Ishikawa (cell line): ENCODE data around the gene MGLL.

Source experiments
- CEBPB ChIP-seq: IDR thresholded peaks from 2 replicates; pipeline ENCODE4 v1.6.1; 2012
- CREB1 ChIP-seq: IDR thresholded peaks from 2 replicates; pipeline ENCODE4 v1.6.1; 2012; ENCODE audit warnings: low read depth
- EGR1 ChIP-seq: IDR thresholded peaks from 2 replicates; pipeline ENCODE4 v1.6.1; 2012
- EP300 ChIP-seq: IDR thresholded peaks from 2 replicates; pipeline ENCODE4 v1.6.1; 2012; ENCODE audit warnings: borderline replicate concordance
- FOXM1 ChIP-seq: IDR thresholded peaks from 2 replicates; pipeline ENCODE4 v1.6.1; 2012; ENCODE audit warnings: low read depth, borderline replicate concordance
- MAX ChIP-seq: IDR thresholded peaks from 2 replicates; pipeline ENCODE4 v1.6.1; 2012
- NFIC ChIP-seq: IDR thresholded peaks from 2 replicates; pipeline ENCODE4 v1.6.1; 2012
- RAD21 ChIP-seq: IDR thresholded peaks from 2 replicates; pipeline ENCODE4 v1.6.1; 2012; ENCODE audit warnings: low read depth
- REST ChIP-seq: IDR thresholded peaks from 2 replicates; pipeline ENCODE4 v1.6.1; 2012; ENCODE audit warnings: low read depth, mild to moderate bottlenecking
- TAF1 ChIP-seq: IDR thresholded peaks from 2 replicates; pipeline ENCODE4 v1.6.1; 2012; ENCODE audit warnings: low read depth, mild to moderate bottlenecking
- TCF12 ChIP-seq: IDR thresholded peaks from 2 replicates; pipeline ENCODE4 v1.6.1; 2012; ENCODE audit warnings: low read depth
- TEAD4 ChIP-seq: IDR thresholded peaks from 2 replicates; pipeline ENCODE4 v1.6.1; 2012
- USF1 ChIP-seq: IDR thresholded peaks from 2 replicates; pipeline ENCODE4 v1.6.1; 2012
- YY1 ChIP-seq: IDR thresholded peaks from 2 replicates; pipeline ENCODE4 v1.6.1; 2012; ENCODE audit warnings: low read depth
- ZBTB7A ChIP-seq: IDR thresholded peaks from 2 replicates; pipeline ENCODE4 v1.6.1; 2012; ENCODE audit warnings: low read depth

Gene MGLL

GRCh38 chr3:127660621-127661251, 161.6 kb downstream of the MGLL start:
- TF ChIP-seq ZBTB7A, result no peak

GRCh38 chr3:127658234-127658633, 164.1 kb downstream of the MGLL start:
- no peak for TF ChIP-seq TAF1
- no peak for TF ChIP-seq ZBTB7A

GRCh38 chr3:127656906-127657305, 165.4 kb downstream of the MGLL start:
- no peak for TF ChIP-seq MAX
- TF ChIP-seq CREB1, result no peak
- no peak for TF ChIP-seq FOXM1
- no peak for TF ChIP-seq NFIC

GRCh38 chr3:127655641-127656040, 166.7 kb downstream of the MGLL start:
- no peak for TF ChIP-seq EGR1
- no peak for TF ChIP-seq FOXM1
- TF ChIP-seq RAD21, result no peak
- no peak for TF ChIP-seq MAX
- TF ChIP-seq EP300, result no peak
- TF ChIP-seq TEAD4, result no peak
- TF ChIP-seq TAF1, result no peak
- TF ChIP-seq NFIC, result no peak
- TF ChIP-seq YY1, result no peak
- no peak for TF ChIP-seq USF1
- TF ChIP-seq TCF12, result no peak
- no peak for TF ChIP-seq REST
- no peak for TF ChIP-seq ZBTB7A
- TF ChIP-seq CEBPB, result no peak
- TF ChIP-seq CREB1, result no peak

- TF ChIP-seq TEAD4, result no peak
- TF ChIP-seq FOXM1, result no peak
These were observed 167.9 kb downstream of the MGLL start for GRCh38 chr3:127654374-127654773.

- TF ChIP-seq NFIC (no peak), RAD21 (peak; percentile 72)
These were observed 169.9 kb downstream of the MGLL start for GRCh38 chr3:127652246-127652995.

- TF ChIP-seq MAX (no peak), EP300 (no peak), NFIC (no peak), YY1 (no peak), REST (no peak), CEBPB (no peak), RAD21 (no peak), EGR1 (no peak), TAF1 (no peak), USF1 (no peak), FOXM1 (no peak), ZBTB7A (no peak), TCF12 (no peak)
These were observed 170.7 kb downstream of the MGLL start for GRCh38 chr3:127651516-127652172.
